NT2/D1 (cell line): ENCODE data around the gene CD300LD.

Experiments used
- SUZ12 ChIP-seq: IDR thresholded peaks from 2 replicates; pipeline ENCODE4 v1.6.1; 2011; ENCODE audit not compliant: insufficient read length, insufficient read depth; ENCODE audit errors: extremely low read depth
- ZNF274 ChIP-seq: IDR thresholded peaks from 2 replicates; pipeline ENCODE4 v1.6.1; 2011; ENCODE audit warnings: mild to moderate bottlenecking, low read depth, low read length

GRCh38 chr17:74624131-74624530 is 32.0 kb upstream of the CD300LD start:
- no peak for TF ChIP-seq ZNF274
- no peak for TF ChIP-seq SUZ12
